Inflammatory macrophage treated with lipopolysaccharide for 4 hours (primary cell): ENCODE results near the gene OR51L1.
"Not testable (repeated sequence)": the region's sequence is repeated elsewhere in the genome, so short reads cannot be mapped to it uniquely, and the experiment has no call there.

Experiments used
- DNase-seq: peaks from one replicate; pipeline ENCODE4 v3.0.0-alpha.2; 2020

The OR51L1 gene

GRCh38 chr11:4994551-4994950 lies at the start of gene OR51L1:
OR51L1 (plus strand) TSS chr11:4994851; CDS start chr11:4998983, 4,132 bp downstream.
- no peak for DNase-seq

- DNase-seq: no peak
These were observed 47.1 kb upstream of the OR51L1 start, which contains the start of gene OR51A4 for GRCh38 chr11:4947505-4947904. OR51A4 (minus strand) TSS chr11:4947605; CDS start chr11:4947100, 505 bp downstream.

GRCh38 chr11:4955613-4956012 lies 39.0 kb upstream of the OR51L1 start, which contains the start of gene OR51A2:
OR51A2 (minus strand) TSS chr11:4955713; CDS start chr11:4955713, 0 bp downstream.
- DNase-seq: not testable (repeated sequence)

- DNase-seq: no peak
These were observed 37.3 kb upstream of the OR51L1 start for GRCh38 chr11:4957396-4957795.

GRCh38 chr11:4960877-4961276 lies 33.8 kb upstream of the OR51L1 start:
- DNase-seq: no peak

GRCh38 chr11:4962816-4963215 lies 31.8 kb upstream of the OR51L1 start:
- DNase-seq: no peak

GRCh38 chr11:4975436-4975835 lies 19.2 kb upstream of the OR51L1 start:
- no peak for DNase-seq

- no peak for DNase-seq
These were observed 15.6 kb upstream of the OR51L1 start for GRCh38 chr11:4979036-4979435.

- DNase-seq: no peak
These were observed 12.0 kb upstream of the OR51L1 start for GRCh38 chr11:4982678-4983077.

GRCh38 chr11:4983841-4984240 lies 10.8 kb upstream of the OR51L1 start:
- no peak for DNase-seq

- DNase-seq: no peak
These were observed 3.6 kb upstream of the OR51L1 start for GRCh38 chr11:4991060-4991459.

- DNase-seq: peak; percentile 40
These were observed 10.0 kb downstream of the OR51L1 start for GRCh38 chr11:5004424-5005274.

- DNase-seq: no peak
These were observed 12.9 kb downstream of the OR51L1 start for GRCh38 chr11:5007561-5007960.

GRCh38 chr11:5011254-5011653 lies 16.6 kb downstream of the OR51L1 start:
- no peak for DNase-seq

GRCh38 chr11:5013012-5013411 lies 18.4 kb downstream of the OR51L1 start:
- no peak for DNase-seq

- no peak for DNase-seq
These were observed 27.3 kb downstream of the OR51L1 start for GRCh38 chr11:5021996-5022395.

- DNase-seq: no peak
These were observed 42.0 kb downstream of the OR51L1 start for GRCh38 chr11:5036669-5037068.

GRCh38 chr11:5037926-5038325 lies 43.3 kb downstream of the OR51L1 start:
- no peak for DNase-seq

GRCh38 chr11:5038341-5038740 lies 43.7 kb downstream of the OR51L1 start:
- no peak for DNase-seq

- no peak for DNase-seq
These were observed 46.2 kb downstream of the OR51L1 start for GRCh38 chr11:5040876-5041275.

- no peak for DNase-seq
These were observed 47.4 kb downstream of the OR51L1 start for GRCh38 chr11:5042091-5042490.

- DNase-seq: no peak
These were observed 48.7 kb downstream of the OR51L1 start for GRCh38 chr11:5043380-5043779.

- DNase-seq: no peak
These were observed 51.6 kb downstream of the OR51L1 start, which contains the start of gene OR52J3 for GRCh38 chr11:5046226-5046625. OR52J3 (plus strand) TSS chr11:5046526; CDS start chr11:5046526, 0 bp downstream.

- DNase-seq: no peak
These were observed 52.2 kb downstream of the OR51L1 start for GRCh38 chr11:5046754-5047330.
